GM19324 (cell line): Measurements from ENCODE around the gene HEY2.
"Not testable (repeated sequence)": the region's sequence is repeated elsewhere in the genome, so short reads cannot be mapped to it uniquely, and the experiment has no call there.

Source experiments
- ATAC-seq: cut with Tn5 transposase; IDR thresholded peaks from one replicate; pipeline ENCODE4 v1.9.1; 2021; ENCODE audit warnings: mild to moderate bottlenecking, moderate library complexity; ENCODE audit not compliant: unreplicated experiment, low FRiP score

Gene HEY2

DNA sequence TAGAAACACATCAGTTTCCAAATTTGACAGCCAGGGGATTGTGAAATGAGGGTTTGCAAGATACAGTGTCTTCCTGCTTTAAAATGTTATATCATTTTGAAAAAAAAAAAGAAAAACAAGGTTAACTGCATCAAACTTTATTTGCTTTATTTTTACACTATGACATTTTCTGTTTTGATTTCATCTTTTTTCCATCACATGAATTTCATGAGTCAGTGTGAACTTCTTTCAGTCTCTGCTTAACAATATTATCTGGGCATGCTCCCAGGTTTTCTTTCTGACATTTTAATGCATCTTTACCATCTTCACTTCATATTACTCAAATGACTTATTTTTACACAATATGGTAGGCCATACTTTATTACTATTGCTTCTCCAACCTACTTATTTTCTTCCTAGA is 43.2 kb downstream of the HEY2 start:
- ATAC-seq = no peak

DNA sequence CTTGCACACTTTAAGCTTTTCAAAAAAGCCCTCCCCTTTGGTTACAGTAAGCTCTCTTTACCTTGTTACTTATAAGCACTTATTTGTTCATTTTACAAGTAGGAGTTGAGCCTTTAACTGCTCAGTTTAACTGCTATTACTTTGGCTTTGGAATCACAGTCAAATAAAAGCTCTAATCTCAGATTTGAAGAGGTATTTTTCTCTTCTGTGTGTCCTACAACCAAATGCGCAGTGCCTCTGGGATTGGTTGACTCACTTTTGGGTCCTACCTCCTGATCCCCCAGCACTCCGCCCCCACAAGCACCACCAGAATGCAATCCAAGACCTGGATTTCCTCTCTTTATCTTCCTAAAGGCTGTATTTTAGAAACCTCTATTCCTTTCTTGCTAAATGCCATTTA is 43.8 kb downstream of the HEY2 start:
- no peak for ATAC-seq

DNA sequence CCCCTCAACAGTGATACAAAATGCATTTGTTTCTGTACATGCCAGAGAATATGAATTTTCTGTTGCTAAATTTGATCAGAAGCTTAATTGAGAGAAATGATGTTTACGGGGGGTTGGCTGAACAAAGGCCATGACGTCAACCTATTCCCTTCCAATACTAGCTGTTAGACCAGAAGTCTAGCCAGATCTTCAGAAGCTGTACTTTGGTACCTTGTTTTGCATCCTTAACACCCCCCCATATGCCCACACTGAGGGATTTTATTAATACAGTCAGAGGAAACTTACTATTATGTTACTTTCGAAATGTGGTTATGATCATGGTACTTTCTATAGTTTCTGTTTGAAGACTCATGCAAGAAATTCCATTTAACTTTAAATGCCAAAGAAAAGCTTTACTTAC is 44.4 kb downstream of the HEY2 start:
- no peak for ATAC-seq

- ATAC-seq = no peak
Measured at GRCh38 chr6:125794342-125795137, 45.1 kb downstream of the HEY2 start.

DNA sequence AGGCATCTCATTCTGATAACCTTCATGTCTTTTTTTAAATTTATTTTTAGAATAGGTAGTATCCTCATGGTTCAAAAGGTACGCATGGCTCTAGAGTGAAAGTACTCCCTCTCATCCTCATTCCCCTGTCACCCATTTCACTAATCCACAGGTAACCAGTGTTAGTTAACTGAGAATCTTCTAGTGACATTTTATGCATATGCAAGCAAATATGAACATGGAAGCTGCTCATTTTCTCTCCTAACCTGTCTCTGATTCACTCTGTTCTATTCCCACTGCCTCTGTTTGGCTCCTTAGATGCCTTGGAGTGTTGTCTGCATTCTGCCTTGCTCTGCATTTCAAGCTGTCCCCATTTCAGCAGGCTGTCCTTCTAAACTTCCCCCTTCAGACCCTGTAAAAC is 45.9 kb downstream of the HEY2 start:
- no peak for ATAC-seq

GRCh38 chr6:125797120-125797885 is 47.9 kb downstream of the HEY2 start:
- no peak for ATAC-seq

DNA sequence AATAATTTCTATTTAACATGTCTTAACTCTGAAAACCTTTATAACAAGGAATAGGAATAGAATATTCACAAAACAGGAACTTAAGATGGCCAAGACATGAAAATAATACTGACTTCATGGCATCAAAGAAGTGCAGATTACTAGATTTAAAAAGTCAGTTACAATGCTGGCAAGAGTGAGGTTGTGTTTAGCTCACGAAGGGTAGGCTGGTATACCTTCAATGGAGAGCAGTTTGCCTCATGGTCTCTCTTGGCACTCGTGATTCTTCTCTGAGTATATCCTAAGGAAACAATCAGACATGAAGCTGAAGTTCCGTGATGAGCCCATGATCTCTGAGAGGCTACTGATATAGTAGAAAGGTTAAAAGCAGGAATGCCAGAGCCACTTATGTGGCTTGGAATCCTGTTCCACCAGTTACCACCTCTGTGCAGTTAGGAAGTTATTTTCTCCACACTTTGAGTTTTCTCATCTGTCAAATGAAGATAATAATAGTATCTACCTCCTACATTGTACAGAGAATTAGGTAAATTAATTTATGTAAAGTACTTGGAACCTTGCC is 48.5 kb downstream of the HEY2 start:
- no peak for ATAC-seq

DNA sequence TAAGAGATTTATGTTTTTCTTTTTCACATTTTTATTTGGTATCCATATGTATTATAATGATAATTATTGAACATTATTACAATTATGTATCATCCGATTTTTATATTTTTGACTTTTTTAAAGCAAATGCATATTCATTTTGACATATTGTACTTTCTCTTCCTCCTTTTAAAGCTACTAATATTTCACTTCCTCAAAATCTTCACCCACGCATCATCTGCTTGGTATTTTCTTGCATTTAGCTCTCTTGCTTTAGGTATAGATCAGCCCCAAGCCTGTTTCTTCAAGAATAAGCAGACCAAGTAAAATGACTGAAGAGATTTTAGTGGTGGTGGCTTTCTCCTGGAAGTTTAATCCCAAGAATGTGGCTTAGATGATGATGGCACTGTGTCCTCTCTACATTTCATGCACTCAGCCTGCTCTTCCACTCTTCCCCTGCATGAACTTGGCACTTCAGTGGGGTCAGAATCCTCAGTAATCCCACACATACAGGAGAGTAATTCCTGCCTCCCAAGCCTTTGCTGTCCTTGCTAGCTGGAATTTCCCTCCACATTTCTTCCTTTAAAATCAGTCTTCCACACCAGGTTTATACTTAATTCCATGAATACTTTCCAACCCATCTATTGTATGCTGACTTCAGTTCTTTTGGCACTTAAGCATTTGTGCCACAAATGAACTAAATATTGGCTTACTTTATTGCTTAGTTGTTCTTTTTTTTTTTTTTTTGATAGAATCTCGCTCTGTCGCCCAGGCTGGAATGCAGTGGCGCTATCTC is 49.5 kb downstream of the HEY2 start:
- ATAC-seq = peak; percentile 82

DNA sequence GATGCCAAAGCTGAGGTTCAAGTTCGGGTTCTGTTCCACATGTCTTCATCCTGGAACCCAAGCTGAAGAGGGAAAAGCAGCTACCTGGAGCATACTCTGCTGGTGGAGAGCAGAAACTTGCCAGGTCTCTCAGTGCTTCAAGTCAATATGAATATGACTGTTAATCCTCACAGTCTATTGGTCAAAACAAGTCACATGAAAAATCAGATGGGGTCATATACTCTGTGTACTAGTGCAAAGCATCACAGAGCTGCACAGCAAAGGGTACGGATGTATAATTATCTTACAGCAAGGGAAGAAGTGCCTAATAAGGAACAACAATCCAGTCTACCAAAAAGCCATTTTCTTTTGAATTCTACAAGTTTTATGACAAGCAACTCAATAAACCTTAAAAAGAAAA is 53.0 kb downstream of the HEY2 start:
- ATAC-seq = no peak

- no peak for ATAC-seq
Measured at GRCh38 chr6:125802943-125803377, 53.5 kb downstream of the HEY2 start.

- ATAC-seq = peak; percentile 37
Measured at GRCh38 chr6:125804264-125804663, 54.8 kb downstream of the HEY2 start.

GRCh38 chr6:125804866-125805425 is 55.5 kb downstream of the HEY2 start:
- ATAC-seq = not testable (repeated sequence)

- ATAC-seq = no peak
Measured at GRCh38 chr6:125806813-125807212, 57.4 kb downstream of the HEY2 start.

DNA sequence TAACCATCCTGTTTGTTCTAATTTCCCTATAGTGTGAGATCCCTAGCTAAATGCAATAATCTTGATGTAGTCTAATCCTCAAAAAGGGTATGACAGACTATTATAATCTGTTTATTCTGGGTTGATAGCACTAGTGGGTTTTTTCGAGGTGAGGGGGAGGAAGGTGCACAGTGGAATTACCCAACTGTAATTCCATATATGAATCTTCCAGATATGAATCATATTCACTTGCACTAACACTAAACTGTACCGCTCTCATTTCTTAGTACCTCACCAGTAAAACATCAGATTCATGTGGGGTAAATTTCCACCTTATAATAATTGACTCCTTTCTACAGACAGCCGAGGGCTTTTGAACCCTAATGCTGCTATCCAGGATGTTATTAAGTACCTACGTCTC is 57.9 kb downstream of the HEY2 start:
- ATAC-seq = no peak

DNA sequence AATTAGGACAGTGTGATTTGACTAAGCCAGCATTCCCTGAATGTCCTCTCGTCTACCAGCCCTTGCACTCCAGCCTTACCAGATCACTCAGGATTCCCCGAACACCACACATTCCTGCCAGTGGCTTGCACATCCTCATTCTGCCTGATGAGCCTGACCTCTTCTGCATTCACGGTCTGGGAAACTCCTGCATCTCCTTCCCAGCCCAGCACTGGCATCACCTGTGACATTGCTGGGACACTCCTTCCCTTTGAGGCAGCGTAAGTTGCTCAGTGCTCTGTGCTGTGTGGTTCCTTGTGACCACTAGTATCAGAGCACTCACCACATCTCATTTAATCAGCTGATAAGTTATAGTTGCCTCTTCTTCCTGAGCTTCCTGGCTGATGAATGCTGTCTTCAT is 58.6 kb downstream of the HEY2 start:
- no peak for ATAC-seq

- no peak for ATAC-seq
Measured at GRCh38 chr6:125808591-125808990, 59.2 kb downstream of the HEY2 start.

DNA sequence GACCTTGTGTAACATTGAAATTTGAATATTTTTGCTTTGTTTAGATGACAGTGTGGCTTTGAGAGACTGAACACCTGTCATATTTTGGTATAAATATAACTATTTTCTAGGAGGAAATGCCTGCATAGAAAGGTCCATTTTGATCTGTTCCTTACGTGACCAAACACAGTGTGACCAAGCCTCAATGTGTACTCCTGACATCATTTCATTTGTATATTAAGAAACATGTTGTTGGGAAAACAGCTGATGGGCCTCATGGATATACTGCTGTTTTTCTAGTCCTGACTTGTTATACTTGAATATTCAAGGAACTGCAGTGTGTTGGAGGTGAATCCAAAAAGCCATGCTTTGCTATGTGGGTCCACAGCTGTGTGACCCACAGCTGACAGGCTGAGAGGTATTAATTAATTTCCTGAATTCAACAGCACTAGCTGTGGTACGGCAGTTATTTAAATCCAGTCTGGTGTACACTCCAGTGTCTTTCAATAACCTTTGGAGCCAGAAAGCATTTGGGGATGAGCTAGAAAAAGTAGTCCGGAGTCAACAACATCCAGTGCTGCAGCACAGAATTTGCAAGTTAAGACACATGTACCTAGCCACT is 60.2 kb downstream of the HEY2 start:
- ATAC-seq = no peak

- ATAC-seq = no peak
Measured at GRCh38 chr6:125810445-125810844, 61.0 kb downstream of the HEY2 start.
